GM13977 (cell line): Measurements from ENCODE around the gene SLC25A44.
A peak's percentile ranks its signal among the peaks of the same experiment; 100 is the strongest.

Source experiments
- DNase-seq: peaks from one replicate; pipeline ENCODE4 v3.0.0; 2012; ENCODE audit warnings: low spot score
- in situ Hi-C: fragments of 300-500 bp; cut with MboI; formaldehyde crosslinking; loops from one replicate; pipeline ENCODE4 v1.12.0; 2022; ENCODE audit warnings: low sequenced_read_pairs, low pct_unique_long_range_greater_than_20kb, mixed read lengths, inconsistent platforms; ENCODE audit not compliant: unreplicated experiment
- TF ChIP-seq, protein P1 (sequence below): IDR thresholded peaks from 2 replicates; pipeline ENCODE4 v1.5.1; 2012; ENCODE audit warnings: mild to moderate bottlenecking, control low read depth; ENCODE audit not compliant: insufficient read depth; ENCODE audit errors: extremely low read depth, missing control alignments

The SLC25A44 gene

GRCh38 chr1:156155756-156156510, 38.0 kb upstream of the SLC25A44 start:
- TF ChIP-seq, protein P1, sequence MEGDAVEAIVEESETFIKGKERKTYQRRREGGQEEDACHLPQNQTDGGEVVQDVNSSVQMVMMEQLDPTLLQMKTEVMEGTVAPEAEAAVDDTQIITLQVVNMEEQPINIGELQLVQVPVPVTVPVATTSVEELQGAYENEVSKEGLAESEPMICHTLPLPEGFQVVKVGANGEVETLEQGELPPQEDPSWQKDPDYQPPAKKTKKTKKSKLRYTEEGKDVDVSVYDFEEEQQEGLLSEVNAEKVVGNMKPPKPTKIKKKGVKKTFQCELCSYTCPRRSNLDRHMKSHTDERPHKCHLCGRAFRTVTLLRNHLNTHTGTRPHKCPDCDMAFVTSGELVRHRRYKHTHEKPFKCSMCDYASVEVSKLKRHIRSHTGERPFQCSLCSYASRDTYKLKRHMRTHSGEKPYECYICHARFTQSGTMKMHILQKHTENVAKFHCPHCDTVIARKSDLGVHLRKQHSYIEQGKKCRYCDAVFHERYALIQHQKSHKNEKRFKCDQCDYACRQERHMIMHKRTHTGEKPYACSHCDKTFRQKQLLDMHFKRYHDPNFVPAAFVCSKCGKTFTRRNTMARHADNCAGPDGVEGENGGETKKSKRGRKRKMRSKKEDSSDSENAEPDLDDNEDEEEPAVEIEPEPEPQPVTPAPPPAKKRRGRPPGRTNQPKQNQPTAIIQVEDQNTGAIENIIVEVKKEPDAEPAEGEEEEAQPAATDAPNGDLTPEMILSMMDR, result no peak
- DNase-seq, result no peak
- in situ Hi-C loops, result no loop called here

- DNase-seq, result no peak
- TF ChIP-seq, protein P1, result no peak
These were observed 36.4 kb upstream of the SLC25A44 start for GRCh38 chr1:156157506-156157905.

GRCh38 chr1:156157966-156158365, 35.9 kb upstream of the SLC25A44 start:
- in situ Hi-C loops, result no loop called here
- DNase-seq, result no peak
- TF ChIP-seq, protein P1, result no peak

More at GRCh38 chr1:156157506-156157905, 36.4 kb upstream of the SLC25A44 start:
- in situ Hi-C loops, result no loop called here

DNA sequence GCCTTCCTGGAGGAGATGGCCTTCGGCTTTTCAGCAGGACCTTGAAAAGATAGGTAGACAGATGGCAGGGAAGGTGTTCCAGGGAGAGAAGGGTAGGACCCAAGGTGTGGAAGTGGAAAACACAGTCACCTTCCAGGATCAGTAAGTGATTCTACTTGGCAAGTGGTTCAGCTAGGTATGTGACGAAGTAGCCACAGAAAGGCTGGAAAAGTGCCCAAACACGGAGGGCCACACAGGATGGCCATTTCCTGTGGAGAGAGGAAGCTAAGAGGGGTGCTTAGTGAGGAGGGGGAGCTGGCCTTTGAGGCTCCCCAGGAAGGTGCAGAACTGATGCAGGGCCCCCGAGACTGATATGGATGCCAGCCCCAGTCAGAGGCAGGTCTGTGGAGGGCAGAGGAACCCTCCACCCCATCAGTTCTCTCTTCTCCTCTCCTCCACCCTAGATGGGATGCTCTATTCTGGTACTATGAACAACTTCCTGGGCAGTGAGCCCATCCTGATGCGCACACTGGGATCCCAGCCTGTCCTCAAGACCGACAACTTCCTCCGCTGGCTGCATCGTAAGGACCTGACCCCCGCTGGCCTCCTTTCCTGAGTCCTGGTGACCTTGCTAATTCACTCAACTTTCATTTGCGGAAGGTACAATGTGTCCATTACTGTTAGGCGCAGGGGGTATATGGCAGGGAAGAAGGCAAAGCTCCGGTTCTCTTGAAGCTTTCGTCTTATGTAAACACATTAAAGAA, 33.7 kb upstream of the SLC25A44 start:
- TF ChIP-seq, protein P1, result no peak
- in situ Hi-C loops, result no loop called here
- DNase-seq, result no peak

- in situ Hi-C loops, result no loop called here
- TF ChIP-seq, protein P1, result no peak
- peak; percentile 84 for DNase-seq
These were observed 33.1 kb upstream of the SLC25A44 start for GRCh38 chr1:156160743-156161171.

- TF ChIP-seq, protein P1, result no peak
- no peak for DNase-seq
- in situ Hi-C loops, result no loop called here
These were observed 31.4 kb upstream of the SLC25A44 start for GRCh38 chr1:156162430-156163037.
